ENCODE results near the gene GABBR2. TPM values are rescaled to one million over a fixed set of nuclear protein-coding genes. Genes with fewer than 3 reads are reported as not detected.
A peak's percentile ranks its signal among the peaks of the same experiment; 100 is the strongest.

The GABBR2 gene
- total RNA-seq, 1 donor = not detected

GRCh38 chr9:98579700-98580099 lies 129.0 kb downstream of the GABBR2 start:
- no peak for TF ChIP-seq CTCF (IDR thresholded peaks at IDR 0.05; ENCODE audit: insufficient read depth, low read depth, low read length)
- H3K4me3 ChIP-seq (ENCODE audit: low read depth, low read length) = no peak overlapping the region
- no peak for DNase-seq (ENCODE audit: low read depth)

GRCh38 chr9:98577446-98577845 lies 131.3 kb downstream of the GABBR2 start:
- H3K4me3 ChIP-seq (ENCODE audit: low read depth, low read length) = no peak overlapping the region
- no peak for TF ChIP-seq CTCF (IDR thresholded peaks at IDR 0.05; ENCODE audit: insufficient read depth, low read depth, low read length)
- no peak for DNase-seq (ENCODE audit: low read depth)

DNA sequence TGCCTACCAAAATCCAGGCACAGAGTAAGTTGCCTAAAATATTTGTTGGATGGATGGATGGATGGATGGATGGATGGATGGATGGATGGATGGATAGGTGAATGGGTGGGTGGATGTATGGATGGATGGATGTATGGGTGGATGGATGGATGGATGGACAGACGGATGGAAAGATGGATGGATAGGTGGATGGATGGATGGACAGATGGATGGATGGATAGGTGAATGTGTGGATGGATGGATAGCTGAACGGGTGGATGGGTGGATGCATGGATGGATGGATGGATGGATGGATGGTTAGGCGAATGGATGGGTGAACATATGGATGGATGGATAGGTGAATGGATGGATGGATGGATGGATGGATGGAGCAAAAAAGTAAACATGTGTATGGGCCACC lies 131.9 kb downstream of the GABBR2 start:
- H3K4me3 ChIP-seq (ENCODE audit: low read depth, low read length) = no peak overlapping the region
- no peak for DNase-seq (ENCODE audit: low read depth)

GRCh38 chr9:98576354-98576753 lies 132.4 kb downstream of the GABBR2 start:
- no peak for TF ChIP-seq CTCF (IDR thresholded peaks at IDR 0.05; ENCODE audit: insufficient read depth, low read depth, low read length)
- no peak overlapping the region for H3K4me3 ChIP-seq (ENCODE audit: low read depth, low read length)
- no peak for DNase-seq (ENCODE audit: low read depth)

More for the DNA sequence above, 131.9 kb downstream of the GABBR2 start:
- no peak for TF ChIP-seq CTCF (IDR thresholded peaks at IDR 0.05; ENCODE audit: insufficient read depth, low read depth, low read length)

GRCh38 chr9:98575379-98576346 lies 133.1 kb downstream of the GABBR2 start:
- no peak for TF ChIP-seq CTCF (IDR thresholded peaks at IDR 0.05; ENCODE audit: insufficient read depth, low read depth, low read length)
- peak; percentile 75 for DNase-seq (ENCODE audit: low read depth)
- H3K4me3 ChIP-seq (ENCODE audit: low read depth, low read length) = no peak overlapping the region

DNA sequence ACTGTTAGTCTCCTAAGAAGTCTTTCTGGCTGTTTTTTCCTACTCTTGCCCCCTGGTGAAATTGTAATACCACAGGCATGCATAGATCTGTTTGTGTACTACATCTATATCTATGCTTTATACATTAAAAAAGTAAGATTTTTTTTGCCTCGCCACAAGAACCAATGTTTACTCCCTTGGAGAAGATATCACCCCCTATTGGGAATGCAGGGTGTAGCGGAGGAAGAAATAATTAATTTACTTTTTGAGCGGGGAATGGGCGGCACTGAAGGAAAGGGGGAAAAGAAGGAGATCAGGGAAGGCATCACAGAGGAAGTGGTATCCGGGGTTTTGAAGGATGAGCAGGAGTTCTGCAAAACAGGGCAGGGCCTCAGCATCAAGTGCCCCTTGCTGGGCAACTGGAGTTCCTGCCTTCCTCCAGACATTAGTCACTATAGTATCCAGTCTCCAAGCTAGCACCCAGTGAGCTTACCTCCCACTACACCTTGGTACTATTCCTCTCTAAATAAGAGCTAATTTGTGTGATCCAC lies 134.9 kb downstream of the GABBR2 start:
- peak; percentile 3 for TF ChIP-seq CTCF (IDR thresholded peaks at IDR 0.05; ENCODE audit: insufficient read depth, low read depth, low read length)
- no peak for DNase-seq (ENCODE audit: low read depth)
- no peak overlapping the region for H3K4me3 ChIP-seq (ENCODE audit: low read depth, low read length)

All from fibroblast of villous mesenchyme (primary cell).